SK-MEL-5 (cell line): Measurements from ENCODE around the gene DCTD. TPM values are rescaled to one million over a fixed set of nuclear protein-coding genes. Genes with fewer than 3 reads are reported as not detected.

Experiments
- total RNA-seq: library from RNA; depleted of rRNA; stranded (reverse); fragments of >200 nt; shearing (Covaris generic); gene quantifications from 2 replicates; pipeline ENCODE4 v1.2.3, GENCODE V29; 2014; rRNA removed

Gene DCTD
- total RNA-seq, 1 experiment from 2014 or later: 82.2 TPM

Other genes starting within 250 kb of the DCTD start
- gene WWC2, start 181.9 kb upstream of the DCTD start, total RNA-seq: 10.8 and 12.7 TPM in 2 replicates